Dermis blood vessel endothelial cell (primary cell): ENCODE data around the gene METTL25B. TPM values are rescaled to one million over a fixed set of nuclear protein-coding genes. Genes with fewer than 3 reads are reported as not detected.

Experiments used
- DNase-seq: peaks from one replicate; pipeline ENCODE4 v3.0.0; 2010
- total RNA-seq: library from RNA; depleted of rRNA; stranded (reverse); fragments of >200 nt; gene quantifications from 2 replicates; pipeline ENCODE4 v1.2.3, GENCODE V29; 2014

METTL25B gene
- total RNA-seq, 1 donor from 2014 or later, result 13.3 TPM

DNA sequence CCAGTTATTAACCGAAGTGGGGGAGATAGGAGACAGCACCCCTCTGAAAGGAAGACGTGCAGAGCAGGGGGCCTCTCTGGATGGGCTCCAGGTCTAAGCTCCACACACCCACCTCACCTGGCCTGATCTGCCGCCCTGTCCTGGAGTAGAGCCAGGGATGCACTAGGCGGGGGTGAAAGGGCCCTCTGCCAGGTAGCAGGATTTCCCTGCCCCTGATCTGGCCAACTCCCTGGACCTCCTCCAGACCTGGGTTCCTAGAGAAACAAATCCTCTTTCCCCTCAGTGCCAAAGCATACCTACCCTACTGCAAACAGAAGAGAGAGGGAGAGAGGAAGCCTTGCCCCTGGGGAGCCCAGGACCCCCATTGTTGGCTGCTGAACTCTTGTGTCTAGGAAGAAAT is 24.9 kb upstream of the METTL25B start:
- no peak for DNase-seq

DNA sequence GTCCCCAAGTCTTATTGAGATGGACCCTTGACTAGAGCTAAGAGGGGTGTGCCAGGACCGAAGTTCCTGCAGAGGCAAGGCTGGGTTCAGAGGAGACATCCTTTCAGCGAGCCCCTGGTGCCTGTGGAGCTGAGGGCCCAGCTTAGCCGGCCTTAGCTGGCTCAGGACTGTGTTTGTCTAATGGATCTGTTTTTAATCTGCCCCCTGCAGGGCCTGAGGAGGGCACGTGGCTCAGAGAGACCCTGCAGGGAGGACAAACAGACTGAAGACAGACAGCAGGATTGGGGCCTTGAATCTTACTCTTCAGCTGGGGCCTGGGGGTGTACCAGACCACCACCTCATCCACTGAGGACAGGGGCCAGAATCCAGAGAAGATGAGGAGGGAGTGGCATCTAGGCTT is 24.5 kb upstream of the METTL25B start:
- no peak for DNase-seq

GRCh38 chr1:156704166-156704711 is 24.0 kb upstream of the METTL25B start:
- DNase-seq, result no peak

GRCh38 chr1:156704930-156705320 is 23.3 kb upstream of the METTL25B start:
- peak; percentile 76 for DNase-seq

- DNase-seq, result peak; percentile 19
Measured at GRCh38 chr1:156705321-156705917, 22.9 kb upstream of the METTL25B start, which contains the start of gene CRABP2. CRABP2 (minus strand) TSS chr1:156705583; CDS start chr1:156705446, 137 bp downstream.

DNA sequence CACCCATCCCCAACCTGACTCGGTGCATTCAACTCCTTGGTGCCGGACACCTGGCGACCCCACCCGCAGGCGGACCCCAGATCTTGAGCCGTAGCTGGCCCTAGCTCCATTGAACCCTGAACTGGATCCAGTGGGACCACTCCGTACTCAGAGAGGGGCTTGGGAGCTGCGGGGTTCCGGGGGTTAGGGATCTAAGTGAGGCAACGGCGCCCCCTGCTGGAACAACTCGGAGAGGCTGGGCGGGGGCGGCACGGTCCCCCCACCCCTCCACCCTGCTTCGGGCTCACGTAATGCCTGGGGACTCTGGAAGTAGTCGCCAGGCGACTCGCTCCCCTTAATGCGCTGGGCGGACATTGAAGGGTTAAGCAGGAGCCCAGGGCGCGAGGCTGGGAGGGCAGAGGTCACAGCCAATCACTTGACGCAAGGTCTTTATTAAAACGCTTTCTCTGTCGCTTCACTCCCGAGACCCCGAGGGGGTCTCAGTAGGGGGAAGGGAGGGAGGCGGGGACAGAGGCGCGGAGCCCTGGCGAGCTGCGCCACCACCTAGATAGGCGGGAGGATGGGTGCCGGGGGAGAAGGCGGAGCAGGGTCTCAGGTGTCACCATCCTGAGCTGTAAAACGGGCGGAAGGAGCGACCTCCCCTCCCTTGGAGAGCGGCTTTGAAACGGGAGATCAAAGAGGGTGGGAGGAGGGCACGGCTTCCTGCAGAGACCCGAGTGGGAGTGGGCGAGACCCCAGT is 22.2 kb upstream of the METTL25B start:
- peak; percentile 68 for DNase-seq

GRCh38 chr1:156706657-156707416 is 21.4 kb upstream of the METTL25B start:
- no peak for DNase-seq

- no peak for DNase-seq
Measured at GRCh38 chr1:156707417-156708217, 20.7 kb upstream of the METTL25B start.

- DNase-seq, result no peak
Measured at GRCh38 chr1:156708218-156708661, 20.0 kb upstream of the METTL25B start.

DNA sequence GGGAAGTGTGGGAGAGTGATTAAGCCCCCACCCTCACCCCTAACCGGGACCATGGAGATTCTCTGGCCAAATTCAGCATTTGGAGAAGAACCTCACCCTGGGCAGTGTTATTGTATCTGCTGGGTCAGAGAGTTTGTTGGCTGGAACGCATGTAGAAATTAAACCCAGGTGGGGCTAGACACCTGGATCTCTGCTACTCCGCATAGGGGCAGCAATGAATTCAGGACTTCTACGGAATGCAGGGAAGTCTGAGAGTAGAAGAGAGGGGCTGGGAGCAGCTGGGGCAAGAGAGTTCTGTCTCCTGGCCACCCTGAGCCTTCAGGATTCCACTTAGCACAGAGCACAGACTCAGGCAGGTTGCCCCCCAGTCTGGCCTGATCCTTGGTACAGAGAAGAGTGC is 19.2 kb upstream of the METTL25B start:
- no peak for DNase-seq

DNA sequence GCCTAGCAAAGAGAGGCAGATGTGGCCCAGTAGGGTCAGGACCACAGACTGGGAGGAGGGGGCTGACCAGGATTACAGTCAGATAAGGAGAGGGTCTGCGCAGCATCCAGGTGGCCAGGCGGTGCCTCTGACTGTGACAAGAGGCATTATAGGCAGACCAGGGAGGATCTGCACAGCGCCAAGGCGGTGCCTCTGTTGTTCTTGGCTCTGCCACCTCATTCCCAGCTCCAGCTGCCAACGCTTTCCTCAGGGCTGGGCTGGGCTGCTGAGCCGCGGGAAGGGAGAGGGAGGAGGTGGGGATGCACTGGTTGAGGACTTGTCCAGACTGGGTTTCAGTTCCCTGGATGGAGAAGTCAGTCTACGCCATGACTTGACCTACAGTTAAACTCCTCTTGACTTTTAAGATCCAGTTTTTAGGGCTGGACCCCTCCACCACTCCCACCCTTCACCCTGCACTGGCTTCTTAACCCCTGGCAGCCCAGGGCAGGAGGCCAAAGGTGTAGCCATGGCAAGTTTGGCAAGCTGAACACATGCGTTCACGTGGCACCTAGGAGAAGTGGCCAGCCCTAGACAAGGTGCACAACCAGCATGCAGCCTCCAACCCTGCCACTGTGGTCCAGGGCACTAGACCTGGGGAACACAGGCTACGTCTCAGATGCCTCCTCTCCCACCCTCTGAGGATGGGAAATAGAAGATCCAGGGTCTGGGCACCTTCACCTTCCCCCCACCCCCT is 18.3 kb upstream of the METTL25B start:
- peak; percentile 40 for DNase-seq

DNA sequence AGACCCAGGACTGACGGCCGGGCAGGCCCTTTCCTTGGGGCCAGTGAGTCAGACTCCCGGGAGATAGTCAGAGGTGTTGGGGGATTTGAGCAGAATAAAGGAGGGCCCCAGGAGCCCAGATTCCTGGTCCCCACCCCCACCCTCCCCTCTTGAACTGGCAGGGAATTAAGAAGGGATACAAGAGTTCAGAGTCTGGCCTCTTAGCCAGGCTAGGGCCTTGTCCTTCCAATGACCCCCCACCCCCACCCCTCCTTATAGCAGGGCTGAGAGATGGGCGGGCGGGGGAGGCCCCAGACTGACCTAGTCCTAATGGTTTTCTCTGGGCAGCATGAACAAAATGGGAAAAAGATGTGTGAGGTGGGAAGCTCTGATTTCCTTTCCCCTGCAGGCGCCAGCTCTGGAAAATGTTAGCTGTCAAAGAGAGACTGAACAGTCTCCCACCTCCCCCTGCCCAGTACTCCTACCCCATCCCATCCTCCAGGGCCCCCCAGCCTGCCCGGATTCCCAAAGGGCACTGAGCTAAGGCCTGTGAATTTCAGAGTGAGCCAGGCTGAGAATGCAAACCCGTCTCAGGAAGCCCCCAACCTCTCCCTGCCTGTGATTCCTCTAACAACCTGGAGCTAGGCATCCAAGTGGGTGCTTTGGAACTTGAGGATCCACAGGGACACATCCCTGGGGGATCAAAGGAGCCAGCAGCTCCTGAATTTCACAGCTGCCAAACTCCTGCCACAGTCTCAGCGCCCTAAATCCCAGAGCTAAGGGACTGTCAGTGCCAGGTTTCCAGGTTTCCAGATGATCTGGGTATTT is 17.1 kb upstream of the METTL25B start:
- no peak for DNase-seq

GRCh38 chr1:156712626-156713025 is 15.6 kb upstream of the METTL25B start:
- no peak for DNase-seq

GRCh38 chr1:156714830-156715229 is 13.4 kb upstream of the METTL25B start:
- no peak for DNase-seq

DNA sequence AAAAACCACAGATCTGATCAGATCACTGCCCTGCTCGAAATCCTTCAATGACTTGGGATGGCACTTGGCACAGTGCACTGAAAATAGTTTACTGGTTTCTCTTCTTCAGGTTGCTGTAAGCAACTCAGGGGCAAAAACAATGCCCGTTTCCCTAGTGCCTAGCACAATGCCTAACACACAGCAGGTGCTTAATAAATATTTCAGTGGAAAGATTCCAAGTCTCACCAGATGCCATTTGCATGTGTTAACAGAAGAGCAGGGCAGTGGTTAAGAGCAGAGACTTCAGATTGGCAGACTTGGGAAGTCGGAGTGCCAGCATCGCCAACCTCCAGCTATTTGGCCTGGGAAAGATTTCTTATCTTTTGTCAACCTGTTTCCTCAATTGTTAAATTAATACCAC is 10.9 kb upstream of the METTL25B start:
- DNase-seq, result no peak

GRCh38 chr1:156721131-156721530 is 7.1 kb upstream of the METTL25B start:
- no peak for DNase-seq

DNA sequence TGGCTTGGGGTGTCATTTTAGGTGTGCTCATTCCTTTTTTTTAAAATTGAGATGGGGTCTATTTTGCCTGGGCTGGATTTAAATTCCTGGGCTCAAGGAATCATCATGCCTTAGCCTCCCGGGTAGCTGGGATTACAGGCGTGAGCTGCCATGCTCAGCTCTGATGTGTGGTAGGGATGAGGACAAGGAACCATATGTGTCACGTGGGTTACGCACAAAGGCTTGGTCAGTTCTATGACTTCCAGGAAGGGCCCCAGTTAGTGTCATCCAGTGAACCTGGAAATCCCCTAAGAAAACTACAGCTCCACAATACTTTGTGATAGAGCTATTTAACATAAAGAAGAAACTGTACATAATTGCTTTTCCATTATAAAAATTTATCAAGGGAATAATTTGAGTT is 6.7 kb upstream of the METTL25B start:
- DNase-seq, result no peak

DNA sequence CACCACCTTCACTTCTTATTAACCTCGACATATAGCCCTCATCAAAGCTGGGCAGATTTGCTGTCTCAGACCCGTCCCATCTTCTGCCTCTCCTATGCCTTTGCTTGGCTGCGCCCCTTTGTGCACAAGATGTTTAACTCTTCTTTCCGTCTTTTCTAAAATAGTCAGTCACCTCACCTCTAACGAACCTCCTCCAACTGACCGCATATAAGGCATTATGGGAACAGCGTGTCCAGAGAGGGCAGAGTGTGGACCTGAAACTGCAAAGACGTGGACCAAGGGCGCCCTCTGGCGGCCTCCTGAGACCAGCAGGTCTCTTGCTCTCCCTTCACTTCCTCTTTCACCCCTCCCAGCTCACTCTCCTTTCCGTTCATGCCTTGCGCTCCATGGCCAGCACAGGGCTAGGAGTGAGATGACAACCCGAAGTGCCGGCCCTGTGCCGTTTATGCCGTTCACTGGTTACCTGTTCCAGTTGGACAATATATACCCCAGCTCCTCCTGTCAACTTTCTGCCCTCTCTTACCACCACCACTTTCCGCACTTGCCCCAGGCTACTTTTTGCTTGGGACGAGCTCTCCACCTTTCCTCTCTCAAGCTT is 2.5 kb upstream of the METTL25B start:
- DNase-seq, result peak; percentile 93

- DNase-seq, result peak; percentile 85
Measured at GRCh38 chr1:156726549-156727226, 1.6 kb upstream of the METTL25B start.

- DNase-seq, result no peak
Measured at GRCh38 chr1:156727492-156727891, 777 bp upstream of the METTL25B start.
